Heart left ventricle (tissue), 13 donors: ENCODE data around the gene POU5F1.

ENCODE experiments used
- POLR2A ChIP-seq, 2 donors: fragments of 450-650 bp; IDR thresholded peaks; one replicate each; pipeline ENCODE4 v1.6.1; 2017; ENCODE audit warnings: antibody characterized with exemption in 2 of 2, mild to moderate bottlenecking in 2 of 2, moderate library complexity in 2 of 2
- TF ChIP-seq, protein P1 (sequence below), 12 donors: fragments of 200-600 bp; sonication (generic) in 4 of 12; IDR thresholded peaks; one replicate each; pipeline versions ENCODE4 v1.5.0 to v1.8.0; 2018 to 2022; ENCODE audit warnings: antibody characterized with exemption in 12 of 12, mild to moderate bottlenecking in 5 of 12
- donor health status: ischemic (EF 13 %, LVEDD 7.1; RV severe dilation, severe dysfunction).
- donor health status: DM: no; HTN: yes; CAD: no.
- donor health status: DM: no; HTN: no; CAD: no.
- donor health status: ischemic (EF 25% LVEDD 6.9; RV normal size, moderate dysfunction).
- donor health status: ischemic (EF 25% LVEDD 5.7; RV mildly dilated, moderate dysfunction).
- donor health status: ischemic (EF 35%, LVEDD 5.7; RV mildly dilated, moderate dysfunction).
- donor health status: nonischemic (EF 11% LVEDD 7.7; RV severe dilation, severe dysfunction).
- donor health status: DM: yes; HTN: yes; CAD: no.
- donor health status: PGD.
- donor health status: ischemic (EF 29% LVEDD 5.4; RV normal size, mild dysfunction).
- donor health status: nonischemic (EF 23%, LVEDD 6.1; RV moderate dilation, normal function).

DNA sequence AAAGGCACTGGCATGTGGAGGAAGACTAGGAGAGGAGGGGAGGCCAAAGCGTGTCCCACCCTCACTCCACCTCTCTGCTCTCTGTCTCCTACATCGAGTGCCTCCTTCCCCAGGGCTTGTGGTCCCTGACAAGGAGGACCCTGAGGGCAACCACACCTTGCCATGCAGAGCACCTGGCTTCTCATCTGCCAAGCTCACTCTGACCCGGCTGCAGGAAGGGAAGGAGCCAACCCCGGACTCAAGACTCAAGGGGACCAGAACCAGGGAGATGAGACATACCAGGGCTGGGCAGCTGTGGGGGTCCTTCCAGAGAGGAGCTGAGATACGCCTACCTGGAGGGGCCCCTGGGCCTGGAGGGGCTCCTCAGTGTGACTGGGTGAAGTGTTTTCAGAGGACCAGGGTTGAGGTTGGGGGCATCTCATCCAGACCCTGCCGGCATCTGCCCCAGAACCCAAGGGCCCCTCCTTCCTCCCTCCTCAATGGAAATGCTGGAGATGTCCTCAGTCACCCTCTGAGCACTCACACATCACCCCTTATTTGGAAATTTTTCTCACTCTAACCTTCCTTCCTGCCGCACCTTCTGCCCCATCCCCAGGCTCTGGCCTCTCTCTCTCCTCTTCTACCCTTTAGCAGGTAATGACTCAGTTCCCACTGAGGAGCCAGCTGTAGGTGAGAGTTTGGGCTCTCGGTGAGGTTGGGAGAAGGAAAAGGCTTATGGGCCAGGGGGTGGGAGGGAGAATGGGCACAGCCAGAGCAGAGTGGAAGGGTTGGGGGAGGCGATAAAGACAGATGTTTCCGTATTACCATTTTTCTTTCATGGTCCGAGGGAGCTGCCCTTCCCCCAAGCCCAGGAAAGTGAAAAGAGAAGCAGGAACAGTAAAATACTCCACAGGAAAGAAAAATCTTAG, 32.0 kb upstream of the POU5F1 start:
- TF ChIP-seq, protein P1, sequence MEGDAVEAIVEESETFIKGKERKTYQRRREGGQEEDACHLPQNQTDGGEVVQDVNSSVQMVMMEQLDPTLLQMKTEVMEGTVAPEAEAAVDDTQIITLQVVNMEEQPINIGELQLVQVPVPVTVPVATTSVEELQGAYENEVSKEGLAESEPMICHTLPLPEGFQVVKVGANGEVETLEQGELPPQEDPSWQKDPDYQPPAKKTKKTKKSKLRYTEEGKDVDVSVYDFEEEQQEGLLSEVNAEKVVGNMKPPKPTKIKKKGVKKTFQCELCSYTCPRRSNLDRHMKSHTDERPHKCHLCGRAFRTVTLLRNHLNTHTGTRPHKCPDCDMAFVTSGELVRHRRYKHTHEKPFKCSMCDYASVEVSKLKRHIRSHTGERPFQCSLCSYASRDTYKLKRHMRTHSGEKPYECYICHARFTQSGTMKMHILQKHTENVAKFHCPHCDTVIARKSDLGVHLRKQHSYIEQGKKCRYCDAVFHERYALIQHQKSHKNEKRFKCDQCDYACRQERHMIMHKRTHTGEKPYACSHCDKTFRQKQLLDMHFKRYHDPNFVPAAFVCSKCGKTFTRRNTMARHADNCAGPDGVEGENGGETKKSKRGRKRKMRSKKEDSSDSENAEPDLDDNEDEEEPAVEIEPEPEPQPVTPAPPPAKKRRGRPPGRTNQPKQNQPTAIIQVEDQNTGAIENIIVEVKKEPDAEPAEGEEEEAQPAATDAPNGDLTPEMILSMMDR (IDR thresholded peaks at IDR 0.05), result no peak
- TF ChIP-seq POLR2A (IDR thresholded peaks at IDR 0.05), result no peak
